Neural crest cell (in vitro differentiated cells): Measurements from ENCODE around the gene PLD5. TPM values are rescaled to one million over a fixed set of nuclear protein-coding genes. Genes with fewer than 3 reads are reported as not detected.

Experiments
- DNase-seq: peaks from one replicate; pipeline ENCODE4 v3.0.0; 2021; ENCODE audit warnings: low read depth, mixed read lengths, low spot score
- H3K27ac Mint-ChIP-seq: one replicate; pipeline ENCODE4 v1.8.0; 2021; ENCODE audit warnings: mild to moderate bottlenecking, mixed read lengths; ENCODE audit not compliant: unreplicated experiment
- H3K27me3 Mint-ChIP-seq: 2 replicates; pipeline ENCODE4 v1.8.0; 2021; ENCODE audit warnings: low read depth, mild to moderate bottlenecking, mixed read lengths
- H3K36me3 Mint-ChIP-seq: 2 replicates; pipeline ENCODE4 v1.8.0; 2021; ENCODE audit warnings: low read depth, mild to moderate bottlenecking, mixed read lengths
- H3K4me1 Mint-ChIP-seq: 2 replicates; pipeline ENCODE4 v1.8.0; 2021; ENCODE audit warnings: mixed read lengths
- H3K4me3 Mint-ChIP-seq: one replicate; pipeline ENCODE4 v1.8.0; 2021; ENCODE audit warnings: mild to moderate bottlenecking, mixed read lengths
- H3K9me3 Mint-ChIP-seq: 2 replicates; pipeline ENCODE4 v1.8.0; 2021; ENCODE audit warnings: mixed read lengths
- CTCF ChIP-seq: fragments of 200-600 bp; sonication (generic); conservative IDR thresholded peaks from 2 replicates; pipeline ENCODE4 v1.5.0; 2021; ENCODE audit warnings: antibody characterized with exemption, mild to moderate bottlenecking
- long read RNA-seq: library from polyadenylated mRNA; unstranded; transcript quantifications from one replicate; pipeline ENCODE4 v2.0.0, GENCODE V29; 2020
- total RNA-seq: library from RNA; stranded (reverse); gene quantifications from 2 replicates; pipeline ENCODE4 v1.2.1, GENCODE V29; 2021

PLD5 gene
- 0.84 and 1.1 TPM in 2 replicates for total RNA-seq
- long read RNA-seq, result 0 reads

GRCh38 chr1:242524571-242525359 lies at the start of gene PLD5:
Gene PLD5, minus strand, starts transcription at chr1:242524697.
- H3K36me3 Mint-ChIP-seq, result no peaks in the 10 kb centered on the region
- DNase-seq, result peak; percentile 18
- peaks cover 61% of the 10 kb centered on the region for H3K27me3 Mint-ChIP-seq
- TF ChIP-seq CTCF, result no peak
- peak within 1 kb of the TSS; percentile 87 for H3K4me3 Mint-ChIP-seq
- no peak within 1 kb of the TSS for H3K27ac Mint-ChIP-seq
- H3K9me3 Mint-ChIP-seq, result no peaks in the 10 kb centered on the region
- peaks cover 21% of the 10 kb centered on the region for H3K4me1 Mint-ChIP-seq

GRCh38 chr1:242569867-242570266 lies 45.4 kb upstream of the PLD5 start:
- Mint-ChIP-seq H3K27ac (no peak overlapping the region), H3K4me1 (no peaks in the 10 kb centered on the region), H3K36me3 (no peaks in the 10 kb centered on the region), H3K4me3 (no peak overlapping the region), H3K9me3 (no peaks in the 10 kb centered on the region), H3K27me3 (no peaks in the 10 kb centered on the region)
- no peak for TF ChIP-seq CTCF
- DNase-seq, result no peak

GRCh38 chr1:242568666-242569065 lies 44.2 kb upstream of the PLD5 start:
- no peak overlapping the region for H3K27ac Mint-ChIP-seq
- H3K4me3 Mint-ChIP-seq, result no peak overlapping the region
- H3K4me1 Mint-ChIP-seq, result no peaks in the 10 kb centered on the region
- DNase-seq, result no peak
- no peaks in the 10 kb centered on the region for H3K36me3 Mint-ChIP-seq
- no peaks in the 10 kb centered on the region for H3K27me3 Mint-ChIP-seq
- no peak for TF ChIP-seq CTCF
- H3K9me3 Mint-ChIP-seq, result no peaks in the 10 kb centered on the region

GRCh38 chr1:242567596-242567995 lies 43.1 kb upstream of the PLD5 start:
- no peak for DNase-seq
- no peak overlapping the region for H3K4me3 Mint-ChIP-seq
- no peaks in the 10 kb centered on the region for H3K9me3 Mint-ChIP-seq
- TF ChIP-seq CTCF, result no peak
- H3K4me1 Mint-ChIP-seq, result no peaks in the 10 kb centered on the region
- H3K27ac Mint-ChIP-seq, result no peak overlapping the region
- H3K27me3 Mint-ChIP-seq, result no peaks in the 10 kb centered on the region
- H3K36me3 Mint-ChIP-seq, result no peaks in the 10 kb centered on the region

GRCh38 chr1:242556759-242557158 lies 32.3 kb upstream of the PLD5 start:
- no peak for DNase-seq
- H3K27ac Mint-ChIP-seq, result no peak overlapping the region
- H3K36me3 Mint-ChIP-seq, result no peaks in the 10 kb centered on the region
- no peaks in the 10 kb centered on the region for H3K27me3 Mint-ChIP-seq
- H3K9me3 Mint-ChIP-seq, result no peaks in the 10 kb centered on the region
- peaks cover 5% of the 10 kb centered on the region for H3K4me1 Mint-ChIP-seq
- no peak for TF ChIP-seq CTCF
- no peak overlapping the region for H3K4me3 Mint-ChIP-seq
